AG04449 (cell line): ENCODE data around the gene FAM171A1.
"Not testable (repeated sequence)": the region's sequence is repeated elsewhere in the genome, so short reads cannot be mapped to it uniquely, and the experiment has no call there.

ENCODE experiments used
- CTCF ChIA-PET: fragments of 350-600 bp; formaldehyde crosslinking; extraction: SDS; loops from one replicate; lab custom pipeline; 2021; ENCODE audit warnings: antibody characterized with exemption; lab: Yijun Ruan, JAX
- POLR2A ChIA-PET: fragments of 400-600, 350-600 bp; formaldehyde crosslinking; extraction: SDS; loops from one replicate; lab custom pipeline; 2020; ENCODE audit warnings: antibody characterized with exemption, inconsistent platforms; lab: Yijun Ruan, JAX
- DNase-seq: peaks from one replicate; pipeline ENCODE4 v3.0.0-alpha.2; 2010; ENCODE audit warnings: low read depth, low spot score
- H3K4me3 ChIP-seq: 2 replicates; pipeline ENCODE4 v1.5.1; 2011; ENCODE audit warnings: low read depth, mild to moderate bottlenecking, control low read depth, low read length
- CTCF ChIP-seq: IDR thresholded peaks from one replicate; pipeline ENCODE4 v1.5.1; 2011; ENCODE audit warnings: mild to moderate bottlenecking, moderate library complexity, low read length, control low read depth, inconsistent platforms; ENCODE audit not compliant: insufficient read depth; ENCODE audit errors: missing control alignments

The FAM171A1 gene

GRCh38 chr10:15393139-15393825, 22.2 kb upstream of the FAM171A1 start:
- no peak for DNase-seq
- H3K4me3 ChIP-seq: no peak overlapping the region
- no peak for TF ChIP-seq CTCF
- CTCF ChIA-PET: interaction anchor here (0.8 to 1.0 kb wide), 3 partner anchors 15 to 183 kb away, joined by 3 read pairs; no protein-coding TSS in a partner anchor
- POLR2A ChIA-PET: no interaction called here

- TF ChIP-seq CTCF: no peak
- DNase-seq: no peak
- no peak overlapping the region for H3K4me3 ChIP-seq
- CTCF ChIA-PET: no interaction called here
- POLR2A ChIA-PET: no interaction called here
Measured at GRCh38 chr10:15391491-15391890, 20.4 kb upstream of the FAM171A1 start.

GRCh38 chr10:15388172-15388571, 17.1 kb upstream of the FAM171A1 start:
- DNase-seq, H3K4me3 ChIP-seq, CTCF ChIA-PET, POLR2A ChIA-PET: not testable (repeated sequence)

- ChIA-PET CTCF (interaction anchor here (0.8 to 1.9 kb wide), 2 partner anchors 16 to 66 kb away, joined by 3 to 7 read pairs; partner anchors contain the start of gene FAM171A1), POLR2A (no interaction called here)
- no peak overlapping the region for H3K4me3 ChIP-seq
- TF ChIP-seq CTCF: no peak
- DNase-seq: no peak
Measured at GRCh38 chr10:15387021-15387420, 15.9 kb upstream of the FAM171A1 start.

GRCh38 chr10:15385552-15386455, 14.7 kb upstream of the FAM171A1 start:
- CTCF ChIA-PET: interaction anchor here (1.1 to 1.9 kb wide), 2 partner anchors 15 to 339 kb away, joined by 3 to 7 read pairs; partner anchors contain the start of gene FAM171A1
- POLR2A ChIA-PET: no interaction called here
- H3K4me3 ChIP-seq: no peak overlapping the region
- no peak for TF ChIP-seq CTCF
- DNase-seq: no peak

GRCh38 chr10:15381420-15381819, 10.3 kb upstream of the FAM171A1 start:
- POLR2A ChIA-PET: no interaction called here
- CTCF ChIA-PET: interaction anchor here (1.0 kb wide), 1 partner anchor 11 kb away, joined by 3 read pairs; the partner anchor contains the start of gene FAM171A1
- no peak for DNase-seq
- no peak overlapping the region for H3K4me3 ChIP-seq
- TF ChIP-seq CTCF: no peak
